Osteocyte (in vitro differentiated cells): Measurements from ENCODE around the gene PRKCQ. TPM values are rescaled to one million over a fixed set of nuclear protein-coding genes. Genes with fewer than 3 reads are reported as not detected.

Experiments used
- DNase-seq: peaks from one replicate; pipeline ENCODE4 v3.0.0; 2021; ENCODE audit warnings: mixed read lengths; ENCODE audit not compliant: unreplicated experiment; ENCODE audit errors: extremely low spot score
- H3K27ac Mint-ChIP-seq: one replicate; pipeline ENCODE4 v1.8.0; 2021; ENCODE audit warnings: mild to moderate bottlenecking, mixed read lengths; ENCODE audit not compliant: unreplicated experiment
- H3K27me3 Mint-ChIP-seq: one replicate; pipeline ENCODE4 v1.8.0; 2021; ENCODE audit warnings: mixed read lengths; ENCODE audit not compliant: unreplicated experiment
- H3K36me3 Mint-ChIP-seq: one replicate; pipeline ENCODE4 v1.8.0; 2021; ENCODE audit warnings: mixed read lengths; ENCODE audit not compliant: unreplicated experiment
- H3K4me1 Mint-ChIP-seq: one replicate; pipeline ENCODE4 v1.8.0; 2021; ENCODE audit warnings: mixed read lengths; ENCODE audit not compliant: unreplicated experiment
- H3K4me3 Mint-ChIP-seq: one replicate; pipeline ENCODE4 v1.8.0; 2021; ENCODE audit warnings: mild to moderate bottlenecking, moderate library complexity, mixed read lengths; ENCODE audit not compliant: unreplicated experiment
- H3K9me3 Mint-ChIP-seq: one replicate; pipeline ENCODE4 v1.8.0; 2021; ENCODE audit warnings: mixed read lengths; ENCODE audit not compliant: unreplicated experiment
- total RNA-seq: library from RNA; stranded (reverse); gene quantifications from 2 replicates; pipeline ENCODE4 v1.2.1, GENCODE V29; 2021
- TF ChIP-seq, protein P1 (sequence below): fragments of 200-600 bp; sonication (generic); IDR thresholded peaks from 2 replicates; pipeline ENCODE4 v1.5.0; 2021; ENCODE audit warnings: antibody characterized with exemption, mild to moderate bottlenecking, moderate library complexity

Gene PRKCQ
- total RNA-seq, 1 donor from 2014 or later: 0.11 TPM

DNA sequence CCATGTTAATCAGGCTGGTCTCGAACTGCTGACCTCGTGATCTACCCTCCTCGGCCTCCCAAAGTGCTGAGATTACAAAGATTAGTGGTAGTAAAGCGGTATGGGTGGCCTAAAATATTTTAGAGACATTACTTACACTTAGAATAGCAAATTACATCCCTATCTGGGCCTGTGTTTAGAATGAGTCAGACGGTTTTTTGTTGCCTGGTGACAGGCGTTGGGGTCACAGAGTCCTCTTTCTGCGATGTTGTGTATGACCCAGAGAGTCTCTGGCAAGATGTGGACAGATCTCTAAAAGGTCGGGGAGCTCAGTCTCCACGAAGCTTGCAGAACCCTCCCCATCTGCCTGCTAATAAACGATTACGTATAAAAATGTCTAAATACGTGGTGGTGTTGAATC lies 39.6 kb upstream of the PRKCQ start:
- no peak for DNase-seq
- Mint-ChIP-seq H3K4me1 (no peaks in the 10 kb centered on the region), H3K9me3 (no peaks in the 10 kb centered on the region), H3K27me3 (peaks cover 7% of the 10 kb centered on the region), H3K27ac (no peak overlapping the region), H3K36me3 (no peaks in the 10 kb centered on the region), H3K4me3 (no peak overlapping the region)
- TF ChIP-seq, protein P1, sequence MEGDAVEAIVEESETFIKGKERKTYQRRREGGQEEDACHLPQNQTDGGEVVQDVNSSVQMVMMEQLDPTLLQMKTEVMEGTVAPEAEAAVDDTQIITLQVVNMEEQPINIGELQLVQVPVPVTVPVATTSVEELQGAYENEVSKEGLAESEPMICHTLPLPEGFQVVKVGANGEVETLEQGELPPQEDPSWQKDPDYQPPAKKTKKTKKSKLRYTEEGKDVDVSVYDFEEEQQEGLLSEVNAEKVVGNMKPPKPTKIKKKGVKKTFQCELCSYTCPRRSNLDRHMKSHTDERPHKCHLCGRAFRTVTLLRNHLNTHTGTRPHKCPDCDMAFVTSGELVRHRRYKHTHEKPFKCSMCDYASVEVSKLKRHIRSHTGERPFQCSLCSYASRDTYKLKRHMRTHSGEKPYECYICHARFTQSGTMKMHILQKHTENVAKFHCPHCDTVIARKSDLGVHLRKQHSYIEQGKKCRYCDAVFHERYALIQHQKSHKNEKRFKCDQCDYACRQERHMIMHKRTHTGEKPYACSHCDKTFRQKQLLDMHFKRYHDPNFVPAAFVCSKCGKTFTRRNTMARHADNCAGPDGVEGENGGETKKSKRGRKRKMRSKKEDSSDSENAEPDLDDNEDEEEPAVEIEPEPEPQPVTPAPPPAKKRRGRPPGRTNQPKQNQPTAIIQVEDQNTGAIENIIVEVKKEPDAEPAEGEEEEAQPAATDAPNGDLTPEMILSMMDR: no peak

DNA sequence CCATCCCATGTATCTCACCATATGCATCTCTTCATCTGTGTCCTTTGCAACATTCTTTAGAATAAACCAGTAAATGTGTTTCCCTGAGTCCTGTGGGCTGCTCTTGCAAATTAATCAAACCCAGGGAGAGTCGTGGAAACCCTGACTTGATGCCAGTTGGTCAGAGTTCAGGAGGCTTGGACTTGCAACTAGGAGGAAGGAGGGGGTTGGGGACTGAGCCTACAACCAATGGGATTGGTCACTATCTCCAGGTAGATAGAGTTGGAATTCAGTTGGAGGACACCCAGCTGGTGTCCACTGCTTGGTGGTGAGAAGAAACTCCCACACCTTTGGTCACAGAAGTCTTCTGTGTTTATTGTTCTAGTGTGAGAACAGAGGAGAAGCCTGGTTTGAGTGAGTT lies 38.3 kb upstream of the PRKCQ start:
- Mint-ChIP-seq H3K9me3 (no peaks in the 10 kb centered on the region), H3K4me3 (no peak overlapping the region), H3K36me3 (no peaks in the 10 kb centered on the region), H3K27ac (no peak overlapping the region), H3K27me3 (peaks cover 4% of the 10 kb centered on the region), H3K4me1 (no peaks in the 10 kb centered on the region)
- no peak for DNase-seq
- TF ChIP-seq, protein P1: no peak

DNA sequence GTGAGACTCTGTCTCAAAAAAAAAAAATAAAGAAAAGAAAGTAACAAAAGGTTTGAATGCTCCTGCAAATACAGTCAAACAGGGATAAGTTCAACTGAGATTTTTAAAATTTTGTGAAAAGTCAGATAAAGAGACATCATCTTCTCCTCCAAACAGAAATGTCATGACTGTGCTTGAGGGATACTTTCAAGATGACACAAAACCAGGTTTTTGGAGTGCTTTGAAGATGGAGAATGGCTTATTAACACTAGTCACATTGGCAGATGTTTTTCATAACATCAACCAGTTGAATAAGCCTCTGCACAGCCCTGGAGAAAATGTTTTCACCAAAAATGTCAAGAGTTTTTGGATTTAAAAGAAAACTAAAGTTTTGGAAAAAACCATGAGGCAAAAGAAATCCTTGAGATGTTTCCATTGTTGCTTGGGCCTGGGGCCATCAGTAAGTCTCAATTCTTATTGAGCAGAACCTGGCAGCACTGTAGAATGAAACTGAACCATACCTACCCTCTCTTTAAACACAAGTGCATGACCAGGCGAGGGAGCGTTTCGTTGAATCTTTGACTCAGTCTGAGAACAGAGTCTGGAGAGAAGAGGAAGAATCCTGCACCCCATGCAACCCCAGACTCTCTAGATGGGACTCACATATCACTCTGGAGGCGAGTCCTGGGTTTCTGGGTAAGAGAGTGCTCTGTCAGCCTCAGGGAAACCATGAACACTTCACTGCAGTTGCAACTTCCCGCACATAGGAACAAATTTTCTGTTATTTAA lies 37.4 kb upstream of the PRKCQ start:
- Mint-ChIP-seq H3K9me3 (no peaks in the 10 kb centered on the region), H3K27me3 (peaks cover 2% of the 10 kb centered on the region), H3K4me1 (no peaks in the 10 kb centered on the region), H3K27ac (no peak overlapping the region), H3K4me3 (no peak overlapping the region), H3K36me3 (no peaks in the 10 kb centered on the region)
- TF ChIP-seq, protein P1: no peak
- no peak for DNase-seq

DNA sequence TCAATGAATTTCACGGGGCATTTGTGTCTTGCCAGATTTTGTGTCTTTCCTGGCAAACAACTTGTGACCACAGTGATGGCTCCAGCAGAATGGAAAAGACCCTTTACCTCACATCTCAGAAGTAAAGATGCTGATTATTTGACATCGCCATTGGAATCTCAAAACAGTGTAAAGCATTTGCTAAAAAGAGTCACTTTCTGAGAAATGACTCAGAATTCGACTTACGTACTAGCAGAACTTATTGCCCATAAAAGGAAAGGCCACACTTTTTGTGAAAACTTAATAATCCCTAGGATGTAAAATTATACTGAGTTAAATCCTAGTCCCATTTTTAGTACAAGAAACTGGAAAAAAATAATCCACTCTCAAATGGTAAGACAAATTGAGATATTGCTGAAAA lies 35.9 kb upstream of the PRKCQ start:
- Mint-ChIP-seq H3K27me3 (peaks cover 2% of the 10 kb centered on the region), H3K4me1 (no peaks in the 10 kb centered on the region), H3K27ac (no peak overlapping the region), H3K36me3 (no peaks in the 10 kb centered on the region), H3K9me3 (no peaks in the 10 kb centered on the region), H3K4me3 (no peak overlapping the region)
- no peak for DNase-seq
- TF ChIP-seq, protein P1: no peak

DNA sequence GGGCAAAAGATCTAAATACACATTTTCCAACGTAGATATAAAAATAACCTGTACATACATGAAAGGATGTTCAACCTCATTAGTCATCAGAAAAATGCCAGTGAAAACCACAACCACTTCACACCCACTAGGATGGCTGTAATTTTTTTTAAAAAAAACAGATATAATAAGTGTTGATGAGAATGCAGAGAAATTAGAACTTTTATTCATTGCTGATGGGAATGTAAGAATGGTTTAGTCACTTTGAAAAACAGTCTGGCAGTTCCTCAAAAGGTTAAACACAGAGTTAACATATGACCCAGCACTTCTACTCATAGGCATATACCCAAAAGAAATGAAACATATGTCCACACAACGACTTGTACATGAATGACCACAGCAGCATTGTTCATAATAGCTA lies 32.3 kb upstream of the PRKCQ start:
- H3K27ac Mint-ChIP-seq: no peak overlapping the region

More for the DNA sequence above, 32.3 kb upstream of the PRKCQ start:
- Mint-ChIP-seq H3K27me3 (peaks cover 2% of the 10 kb centered on the region), H3K9me3 (peaks cover 3% of the 10 kb centered on the region), H3K36me3 (no peaks in the 10 kb centered on the region), H3K4me1 (no peaks in the 10 kb centered on the region), H3K4me3 (no peak overlapping the region)
- TF ChIP-seq, protein P1: no peak
- DNase-seq: no peak
